H9 (cell line): ENCODE data around the gene USP49. TPM values are rescaled to one million over a fixed set of nuclear protein-coding genes. Genes with fewer than 3 reads are reported as not detected.

Experiments
- DNase-seq: peaks from one replicate; pipeline ENCODE4 v3.0.0-alpha.2; 2017
- H2AFZ ChIP-seq: one replicate; pipeline ENCODE4 v1.6.1; 2013; ENCODE audit warnings: mild to moderate bottlenecking, low read length, control low read depth, moderate library complexity
- H2AK5ac ChIP-seq: 2 replicates; pipeline ENCODE4 v1.6.1; 2013; ENCODE audit warnings: low read length, control low read depth, mixed read lengths; ENCODE audit not compliant: insufficient read length
- H2BK120ac ChIP-seq: one replicate; pipeline ENCODE4 v1.6.1; 2013; ENCODE audit warnings: low read depth, mild to moderate bottlenecking, low read length, control low read depth, inconsistent platforms; ENCODE audit not compliant: poor library complexity, severe bottlenecking
- H2BK12ac ChIP-seq: 2 replicates; pipeline ENCODE4 v1.6.1; 2013; ENCODE audit warnings: low read length, control low read depth, mixed read lengths, low read depth; ENCODE audit not compliant: insufficient read length
- H2BK15ac ChIP-seq: 2 replicates; pipeline ENCODE4 v1.6.1; 2013; ENCODE audit warnings: low read depth, low read length, control low read depth
- H2BK20ac ChIP-seq: one replicate; pipeline ENCODE4 v1.6.1; 2013; ENCODE audit warnings: low read depth, mild to moderate bottlenecking, low read length, control low read depth, inconsistent platforms; ENCODE audit not compliant: poor library complexity, severe bottlenecking
- H2BK5ac ChIP-seq: 2 replicates; pipeline ENCODE4 v1.6.1; 2013; ENCODE audit warnings: low read length, control low read depth, mixed read lengths; ENCODE audit not compliant: insufficient read length
- H3K14ac ChIP-seq: 2 replicates; pipeline ENCODE4 v1.6.1; 2013; ENCODE audit warnings: low read length, control low read depth; ENCODE audit not compliant: insufficient read depth
- H3K18ac ChIP-seq: 2 replicates; pipeline ENCODE4 v1.6.1; 2013; ENCODE audit warnings: low read depth, mild to moderate bottlenecking, mixed read lengths, low read length, control low read depth; ENCODE audit not compliant: insufficient read length
- H3K23ac ChIP-seq: 2 replicates; pipeline ENCODE4 v1.6.1; 2013; ENCODE audit warnings: low read length, control low read depth, mixed read lengths, low read depth; ENCODE audit not compliant: insufficient read length
- H3K23me2 ChIP-seq: 2 replicates; pipeline ENCODE4 v1.6.1; 2013; ENCODE audit warnings: low read depth, mild to moderate bottlenecking, mixed read lengths, low read length, control low read depth; ENCODE audit not compliant: insufficient read length, poor library complexity, severe bottlenecking
- H3K27ac ChIP-seq: 2 replicates; pipeline ENCODE4 v1.5.1; 2013; ENCODE audit warnings: low read length, control low read depth, mixed read lengths, low read depth; ENCODE audit not compliant: insufficient read length
- H3K27me3 ChIP-seq: 2 replicates; pipeline ENCODE4 v1.6.1; 2013; ENCODE audit warnings: low read length, control low read depth, inconsistent platforms; ENCODE audit not compliant: insufficient read depth
- H3K4ac ChIP-seq: 2 replicates; pipeline ENCODE4 v1.6.1; 2013; ENCODE audit warnings: low read depth, mild to moderate bottlenecking, control low read depth, inconsistent platforms, low read length, moderate library complexity
- H3K4me1 ChIP-seq: 2 replicates; pipeline ENCODE4 v1.6.1; 2013; ENCODE audit warnings: low read length, control low read depth, inconsistent platforms; ENCODE audit not compliant: insufficient read depth
- H3K4me2 ChIP-seq: 2 replicates; pipeline ENCODE4 v1.6.1; 2013; ENCODE audit warnings: low read length, control low read depth, mixed read lengths; ENCODE audit not compliant: insufficient read length, insufficient read depth
- H3K56ac ChIP-seq: 2 replicates; pipeline ENCODE4 v1.6.1; 2013; ENCODE audit warnings: low read depth, mild to moderate bottlenecking, mixed read lengths, low read length, control low read depth; ENCODE audit not compliant: insufficient read length
- H3K79me1 ChIP-seq: 2 replicates; pipeline ENCODE4 v1.6.1; 2013; ENCODE audit warnings: low read depth, mild to moderate bottlenecking, moderate library complexity, low read length, control low read depth, inconsistent platforms; ENCODE audit not compliant: insufficient read depth, poor library complexity, severe bottlenecking
- H3K79me2 ChIP-seq: 2 replicates; pipeline ENCODE4 v1.6.1; 2013; ENCODE audit warnings: low read length, control low read depth, inconsistent platforms; ENCODE audit not compliant: insufficient read depth
- H3K9ac ChIP-seq: 2 replicates; pipeline ENCODE4 v1.6.1; 2013; ENCODE audit warnings: low read length, control low read depth, mixed read lengths; ENCODE audit not compliant: insufficient read length; ENCODE audit errors: extremely low read depth
- H3K9me3 ChIP-seq: one replicate; pipeline ENCODE4 v1.6.1; 2013; ENCODE audit warnings: low read depth, low read length, inconsistent platforms; ENCODE audit not compliant: control insufficient read depth
- H3T11ph ChIP-seq: one replicate; pipeline ENCODE4 v1.6.1; 2013; ENCODE audit warnings: mild to moderate bottlenecking, low read length, control low read depth, inconsistent platforms
- H4K20me1 ChIP-seq: one replicate; pipeline ENCODE4 v1.6.1; 2013; ENCODE audit not compliant: control insufficient read depth, insufficient read length, insufficient read depth
- H4K5ac ChIP-seq: 2 replicates; pipeline ENCODE4 v1.6.1; 2013; ENCODE audit warnings: low read depth, mild to moderate bottlenecking, mixed read lengths, low read length, control low read depth; ENCODE audit not compliant: insufficient read length
- H4K8ac ChIP-seq: replicated peaks from 2 replicates; pipeline ENCODE4 v1.6.1; 2013; ENCODE audit warnings: low read length, control low read depth, mixed read lengths, low read depth; ENCODE audit not compliant: insufficient read length
- H4K91ac ChIP-seq: 2 replicates; pipeline ENCODE4 v1.6.1; 2013; ENCODE audit warnings: low read depth, mild to moderate bottlenecking, moderate library complexity, mixed read lengths, low read length, control low read depth; ENCODE audit not compliant: insufficient read length
- H3K27ac Mint-ChIP-seq, 3 experiments: 2 replicates in 2 of 3; 3 replicates in 1 of 3; pipeline ENCODE4 v1.8.0; 2020 to 2021; ENCODE audit warnings: mixed read lengths in 3 of 3, mild to moderate bottlenecking in 1 of 3, moderate library complexity in 1 of 3
- H3K27me3 Mint-ChIP-seq: 2 replicates; pipeline ENCODE4 v1.8.0; 2021; ENCODE audit warnings: low read depth, mild to moderate bottlenecking, moderate library complexity, mixed read lengths
- H3K36me3 Mint-ChIP-seq, 3 experiments: 2 replicates in 2 of 3; 3 replicates in 1 of 3; pipeline ENCODE4 v1.8.0; 2020 to 2021; ENCODE audit warnings: low read depth in 3 of 3, mixed read lengths in 3 of 3; ENCODE audit not compliant: insufficient read depth in 1 of 3
- H3K4me1 Mint-ChIP-seq, 2 experiments: 2 replicates each; pipeline ENCODE4 v1.8.0; 2020; ENCODE audit warnings: mixed read lengths in 2 of 2
- H3K4me3 Mint-ChIP-seq, 2 experiments: 2 replicates in 1 of 2; 3 replicates in 1 of 2; pipeline ENCODE4 v1.8.0; 2020 to 2021; ENCODE audit warnings: mild to moderate bottlenecking in 2 of 2, mixed read lengths in 2 of 2, moderate library complexity in 1 of 2
- H3K9me3 Mint-ChIP-seq, 2 experiments: 2 replicates in 1 of 2; 3 replicates in 1 of 2; pipeline ENCODE4 v1.8.0; 2020; ENCODE audit warnings: mild to moderate bottlenecking in 2 of 2, mixed read lengths in 2 of 2, moderate library complexity in 1 of 2
- CTCF ChIP-seq: fragments of 200-600 bp; sonication (generic); conservative IDR thresholded peaks from 3 replicates; pipeline ENCODE4 v1.8.0; 2021; ENCODE audit warnings: antibody characterized with exemption, mild to moderate bottlenecking
- WGBS: extraction: QIAGEN DNeasy Blood & Tissue Kit; methylation state at CpG from one replicate; pipeline ENCODE4 v1.1.7; 2013; ENCODE audit warnings: missing lambda C conversion rate, low lambda C conversion rate, mixed read lengths; ENCODE audit not compliant: insufficient read length; ENCODE audit errors: extremely low coverage; 5-methylcytosine and 5-hydroxymethylcytosine counted together
- total RNA-seq: library from RNA; stranded (reverse); gene quantifications from 2 replicates; pipeline ENCODE4 v1.2.1, GENCODE V29; 2021

The USP49 gene
- total RNA-seq, 1 experiment from 2014 or later, result 19.0 TPM

GRCh38 chr6:41824571-41825569, 70.3 kb downstream of the USP49 start:
- H2BK120ac ChIP-seq, result no peak overlapping the region
- H3K9me3 ChIP-seq, result no peaks in the 10 kb centered on the region
- H3K23ac ChIP-seq, result no peak overlapping the region
- H3K4me1 ChIP-seq, result no peaks in the 10 kb centered on the region
- no peaks in the 10 kb centered on the region for H3K27me3 ChIP-seq
- DNase-seq, result no peak
- no peak overlapping the region for H3K56ac ChIP-seq
- no peak overlapping the region for H3K4ac ChIP-seq
- no CpG with 5 or more reads among the region's 13 CpGs for WGBS
- H2AK5ac ChIP-seq, result no peak overlapping the region
- TF ChIP-seq CTCF, result no peak
- H3K14ac ChIP-seq, result no peak overlapping the region
- no peak overlapping the region for H3K4me2 ChIP-seq
- Mint-ChIP-seq H3K9me3 (no peaks in the 10 kb centered on the region), H3K27me3 (no peaks in the 10 kb centered on the region), H3K4me1 (no peaks in the 10 kb centered on the region), H3K27ac (no peak overlapping the region; a peak in 1 of 7 replicates), H3K36me3 (peaks cover 0 to 2% (median 0%) of the 10 kb centered on the region in 3 experiments; a peak in 1 of 7 replicates), H3K4me3 (no peak overlapping the region)
- H2BK20ac ChIP-seq, result no peak overlapping the region
- H4K20me1 ChIP-seq, result no peaks in the 10 kb centered on the region
- no peak overlapping the region for H3K18ac ChIP-seq
- no peaks in the 10 kb centered on the region for H3K23me2 ChIP-seq
- H3K79me1 ChIP-seq, result no peaks in the 10 kb centered on the region
- no peak overlapping the region for H2BK5ac ChIP-seq
- H3K79me2 ChIP-seq, result no peaks in the 10 kb centered on the region
- H3T11ph ChIP-seq, result no peak overlapping the region
- no peak overlapping the region for H4K5ac ChIP-seq
- H2BK15ac ChIP-seq, result no peak overlapping the region
- no peak overlapping the region for H2AFZ ChIP-seq
- no peak overlapping the region for H2BK12ac ChIP-seq
- no peak overlapping the region for H4K91ac ChIP-seq
- no peak overlapping the region for H3K27ac ChIP-seq
- H4K8ac ChIP-seq, result no peak overlapping the region
- H3K9ac ChIP-seq, result no peak overlapping the region
